ENCODE results near the gene NUP153. TPM values are rescaled to one million over a fixed set of nuclear protein-coding genes. Genes with fewer than 3 reads are reported as not detected.

NUP153 gene
- total RNA-seq, 1 donor from 2014 or later, result 68.7 TPM

- no peak overlapping the region for H3K27ac ChIP-seq
- Mint-ChIP-seq H3K4me3 (no peak overlapping the region), H3K36me3 (peaks cover 56% of the 10 kb centered on the region), H3K4me1 (no peaks in the 10 kb centered on the region), H3K27ac (no peak overlapping the region), H3K27me3 (ENCODE audit: insufficient read depth, low read depth) (no peaks in the 10 kb centered on the region), H3K9me3 (no peaks in the 10 kb centered on the region)
- H3K79me2 ChIP-seq (ENCODE audit: low read depth), result peaks cover 47% of the 10 kb centered on the region
- no peak overlapping the region for H3K9ac ChIP-seq
- DNase-seq (ENCODE audit: low spot score), result no peak
- H3K4me2 ChIP-seq, result no peak overlapping the region
- H4K20me1 ChIP-seq (ENCODE audit: low read depth), result peaks cover 3% of the 10 kb centered on the region
- H3K4me1 ChIP-seq, result no peaks in the 10 kb centered on the region
- H3K4me3 ChIP-seq, result no peak overlapping the region
- H2AFZ ChIP-seq (replicated peaks), result no peak overlapping the region
- TF ChIP-seq CTCF (IDR thresholded peaks at IDR 0.05), result no peak
- no peak for TF ChIP-seq EZH2 (IDR thresholded peaks at IDR 0.05)
- no peak for TF ChIP-seq EZH2phosphoT487 (IDR thresholded peaks at IDR 0.05)
- H3K27me3 ChIP-seq, result no peaks in the 10 kb centered on the region
- H3F3A ChIP-seq (ENCODE audit: low read depth), result no peaks in the 10 kb centered on the region
- H3K36me3 ChIP-seq, result peaks cover 26% of the 10 kb centered on the region
- no peaks in the 10 kb centered on the region for H3K9me3 ChIP-seq (ENCODE audit: low read depth)
Observed at GRCh38 chr6:17638212-17638715, 68.5 kb downstream of the NUP153 start.

GRCh38 chr6:17635568-17635967 is 71.2 kb downstream of the NUP153 start:
- no peak overlapping the region for H3K4me3 Mint-ChIP-seq
- no peaks in the 10 kb centered on the region for H3K9me3 ChIP-seq (ENCODE audit: low read depth)
- no peaks in the 10 kb centered on the region for H3K27me3 ChIP-seq
- H3K9me3 Mint-ChIP-seq, result no peaks in the 10 kb centered on the region
- peaks cover 56% of the 10 kb centered on the region for H3K79me2 ChIP-seq (ENCODE audit: low read depth)
- no peak overlapping the region for H3K4me2 ChIP-seq
- peaks cover 27% of the 10 kb centered on the region for H3K36me3 ChIP-seq
- no peak overlapping the region for H2AFZ ChIP-seq (replicated peaks)
- H3K36me3 Mint-ChIP-seq, result peaks cover 50% of the 10 kb centered on the region
- no peak for TF ChIP-seq CTCF (IDR thresholded peaks at IDR 0.05)
- no peak for TF ChIP-seq EZH2 (IDR thresholded peaks at IDR 0.05)
- no peak for TF ChIP-seq EZH2phosphoT487 (IDR thresholded peaks at IDR 0.05)
- H3F3A ChIP-seq (ENCODE audit: low read depth), result no peaks in the 10 kb centered on the region
- peaks cover 12% of the 10 kb centered on the region for H4K20me1 ChIP-seq (ENCODE audit: low read depth)
- H3K27ac ChIP-seq, result no peak overlapping the region
- no peaks in the 10 kb centered on the region for H3K4me1 Mint-ChIP-seq
- no peak overlapping the region for H3K27ac Mint-ChIP-seq
- no peaks in the 10 kb centered on the region for H3K4me1 ChIP-seq
- H3K27me3 Mint-ChIP-seq (ENCODE audit: insufficient read depth, low read depth), result peaks cover 3% of the 10 kb centered on the region
- DNase-seq (ENCODE audit: low spot score), result no peak
- H3K9ac ChIP-seq, result no peak overlapping the region
- H3K4me3 ChIP-seq, result no peak overlapping the region

GRCh38 chr6:17633465-17634188 is 73.1 kb downstream of the NUP153 start:
- Mint-ChIP-seq H3K27ac (no peak overlapping the region), H3K4me1 (no peaks in the 10 kb centered on the region), H3K4me3 (no peak overlapping the region), H3K36me3 (peaks cover 50% of the 10 kb centered on the region), H3K27me3 (ENCODE audit: insufficient read depth, low read depth) (peaks cover 3% of the 10 kb centered on the region), H3K9me3 (no peaks in the 10 kb centered on the region)
- Histone ChIP-seq H3K79me2 (ENCODE audit: low read depth) (peaks cover 47% of the 10 kb centered on the region), H3F3A (ENCODE audit: low read depth) (no peaks in the 10 kb centered on the region), H3K4me3 (no peak overlapping the region), H3K36me3 (peaks cover 23% of the 10 kb centered on the region), H3K4me1 (no peaks in the 10 kb centered on the region), H3K9me3 (ENCODE audit: low read depth) (no peaks in the 10 kb centered on the region), H3K27me3 (no peaks in the 10 kb centered on the region), H4K20me1 (ENCODE audit: low read depth) (peaks cover 12% of the 10 kb centered on the region), H3K27ac (no peak overlapping the region), H3K4me2 (no peak overlapping the region), H3K9ac (no peak overlapping the region), H2AFZ (replicated peaks) (no peak overlapping the region)
- no peak for DNase-seq (ENCODE audit: low spot score)
- TF ChIP-seq CTCF (IDR thresholded peaks at IDR 0.05) (no peak), EZH2phosphoT487 (IDR thresholded peaks at IDR 0.05) (no peak), EZH2 (IDR thresholded peaks at IDR 0.05) (no peak)

Data from neural progenitor cell (in vitro differentiated cells).